AG10803 (cell line): ENCODE data around the gene RNMT.

Experiments
- DNase-seq: peaks from one replicate; pipeline ENCODE4 v3.0.0; 2010; ENCODE audit warnings: low read depth
- H3K4me3 ChIP-seq: 2 replicates; pipeline ENCODE4 v1.5.1; 2011; ENCODE audit warnings: mild to moderate bottlenecking, low read length, control low read depth
- CTCF ChIP-seq: conservative IDR thresholded peaks from 2 replicates; pipeline ENCODE4 v1.5.1; 2011; ENCODE audit warnings: mild to moderate bottlenecking, low read length, control low read depth, inconsistent platforms

Gene RNMT

GRCh38 chr18:13762690-13763439 is 36.4 kb downstream of the RNMT start:
- TF ChIP-seq CTCF = no peak
- H3K4me3 ChIP-seq = no peak overlapping the region
- no peak for DNase-seq

DNA sequence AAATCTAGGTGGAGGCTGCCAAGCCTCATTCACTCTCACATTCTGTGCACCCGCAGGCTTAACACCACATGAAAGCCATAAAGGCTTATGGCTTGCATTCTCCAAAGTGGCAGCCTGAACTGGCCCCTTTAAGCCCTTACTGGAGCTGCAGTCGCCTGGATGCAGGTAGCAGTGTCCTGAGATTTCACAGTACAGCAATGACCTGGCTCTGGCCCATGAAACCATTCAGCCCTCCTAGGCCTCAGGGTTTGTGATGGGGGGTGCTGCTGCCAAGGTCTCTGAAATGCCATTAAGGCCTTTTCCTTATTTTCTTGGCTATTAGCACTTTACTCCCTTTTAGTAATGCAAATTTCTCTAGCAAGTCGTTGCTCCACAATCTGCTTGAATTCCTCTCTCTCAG is 48.6 kb downstream of the RNMT start:
- no peak for DNase-seq
- no peak for TF ChIP-seq CTCF
- no peak overlapping the region for H3K4me3 ChIP-seq

DNA sequence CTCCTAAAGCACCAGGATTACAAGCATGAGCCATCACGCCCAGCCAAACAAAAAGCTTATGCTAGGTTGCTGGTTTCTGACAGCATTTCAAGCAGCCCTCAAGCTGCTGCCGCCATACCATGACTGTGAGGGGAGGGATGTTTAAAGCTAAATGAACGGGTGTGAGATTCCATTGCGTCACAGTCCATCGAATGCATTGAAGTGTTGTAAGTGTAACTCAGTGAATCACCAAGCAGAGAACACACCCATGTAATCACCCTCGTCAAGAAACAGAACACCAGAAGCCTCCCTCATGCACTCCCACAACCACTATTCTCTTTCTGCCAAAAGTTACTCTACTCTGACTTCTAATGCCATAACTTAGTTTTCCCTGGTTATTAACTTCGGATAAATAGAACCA is 64.7 kb downstream of the RNMT start:
- DNase-seq = no peak
- TF ChIP-seq CTCF = no peak
- H3K4me3 ChIP-seq = no peak overlapping the region

DNA sequence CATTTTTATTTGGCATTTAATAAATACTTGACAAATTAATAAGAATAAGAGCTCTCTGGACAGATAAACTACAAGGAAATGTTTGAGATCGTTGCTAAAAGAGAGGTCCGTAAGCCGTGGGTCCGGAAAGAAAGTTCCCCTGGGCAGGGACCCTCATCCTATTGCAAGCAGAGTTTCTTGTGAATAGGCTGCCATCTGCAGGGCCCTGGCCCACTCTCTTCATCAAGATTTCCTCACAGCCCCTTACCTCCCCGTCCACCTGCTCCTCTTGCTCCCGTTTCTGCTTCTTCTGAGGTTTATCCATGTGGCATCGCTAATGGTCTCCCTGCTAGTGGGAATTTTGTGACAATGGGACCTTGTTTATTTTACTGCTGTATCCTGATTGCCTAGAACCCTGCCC is 67.3 kb downstream of the RNMT start:
- H3K4me3 ChIP-seq = no peak overlapping the region
- TF ChIP-seq CTCF = no peak
- DNase-seq = no peak

- no peak for TF ChIP-seq CTCF
Measured at GRCh38 chr18:13796515-13796914, 70.0 kb downstream of the RNMT start.

DNA sequence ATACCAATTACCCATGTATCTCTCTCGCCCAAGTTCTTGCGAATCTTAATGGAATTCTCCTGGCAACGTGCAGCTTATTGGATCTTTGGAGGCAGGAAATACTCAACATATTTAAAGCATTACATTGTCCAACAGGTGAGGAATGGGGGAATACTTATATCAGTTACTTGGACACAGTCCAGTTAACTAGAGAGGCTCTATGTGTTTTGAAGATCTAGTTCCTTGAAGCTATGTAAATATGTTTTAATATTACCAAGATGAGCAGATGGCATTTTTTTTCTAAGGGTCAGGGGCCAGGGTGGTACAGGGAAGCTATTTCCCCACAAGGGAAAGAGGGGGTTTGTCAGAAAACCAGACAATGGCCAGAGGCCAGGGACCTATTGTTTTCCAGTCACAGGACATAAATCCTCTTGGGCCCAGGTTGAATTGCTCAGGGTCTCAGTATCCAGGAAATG is 70.7 kb downstream of the RNMT start:
- TF ChIP-seq CTCF = no peak
- H3K4me3 ChIP-seq = no peak overlapping the region
- peak; percentile 22 for DNase-seq

More at GRCh38 chr18:13796515-13796914, 70.0 kb downstream of the RNMT start:
- no peak for DNase-seq
- H3K4me3 ChIP-seq = no peak overlapping the region

GRCh38 chr18:13799396-13799795 is 72.9 kb downstream of the RNMT start:
- no peak for TF ChIP-seq CTCF
- H3K4me3 ChIP-seq = no peak overlapping the region
- DNase-seq = no peak
